ENCODE data around the gene SMLR1.
"Not testable (repeated sequence)": the region's sequence is repeated elsewhere in the genome, so short reads cannot be mapped to it uniquely, and the experiment has no call there.

The SMLR1 gene

DNA sequence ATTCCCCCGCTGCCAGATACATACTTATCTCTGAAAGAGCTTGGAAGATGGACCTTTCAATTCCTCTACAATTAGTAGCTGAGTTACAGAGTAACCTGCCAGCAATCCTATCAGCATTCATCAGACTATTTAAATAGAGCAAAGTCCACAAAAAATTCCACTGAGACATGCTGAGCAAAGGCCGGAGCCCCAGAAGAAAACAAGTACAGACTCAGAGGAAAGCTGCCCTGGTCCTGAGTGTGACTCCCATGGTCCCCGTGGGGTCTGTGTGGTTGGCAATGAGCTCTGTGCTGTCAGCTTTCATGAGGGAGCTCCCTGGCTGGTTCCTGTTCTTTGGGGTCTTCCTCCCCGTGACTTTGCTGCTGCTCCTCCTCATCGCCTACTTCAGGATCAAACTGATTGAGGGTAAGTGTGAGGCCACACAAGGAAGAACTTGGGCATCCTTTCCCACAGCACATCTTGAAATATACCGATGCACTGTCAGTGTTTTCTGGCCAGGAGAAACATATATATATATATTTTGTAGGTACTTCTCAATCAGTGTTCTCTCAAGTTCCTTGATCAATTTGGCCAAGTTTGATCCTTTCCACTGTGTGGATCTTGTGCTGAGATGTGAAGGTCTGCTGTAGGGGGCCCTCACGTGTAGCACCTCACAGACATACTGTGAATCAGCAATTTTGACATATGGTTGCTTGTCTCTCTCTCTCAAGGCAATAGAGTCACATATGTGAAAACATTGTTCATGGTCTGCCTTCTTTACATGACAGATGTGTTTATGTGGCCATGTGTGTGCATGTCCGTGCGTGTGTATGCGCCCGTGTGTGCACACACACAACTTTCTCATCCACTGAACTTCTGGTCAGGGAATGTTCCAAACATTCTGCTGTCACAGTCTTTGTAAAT, at the start of gene SMLR1:
SMLR1 (plus strand) TSS at position 160 of the 903 bp plus-strand sequence; CDS start at position 168, 8 bp downstream.
- DNase-seq: no peak

DNA sequence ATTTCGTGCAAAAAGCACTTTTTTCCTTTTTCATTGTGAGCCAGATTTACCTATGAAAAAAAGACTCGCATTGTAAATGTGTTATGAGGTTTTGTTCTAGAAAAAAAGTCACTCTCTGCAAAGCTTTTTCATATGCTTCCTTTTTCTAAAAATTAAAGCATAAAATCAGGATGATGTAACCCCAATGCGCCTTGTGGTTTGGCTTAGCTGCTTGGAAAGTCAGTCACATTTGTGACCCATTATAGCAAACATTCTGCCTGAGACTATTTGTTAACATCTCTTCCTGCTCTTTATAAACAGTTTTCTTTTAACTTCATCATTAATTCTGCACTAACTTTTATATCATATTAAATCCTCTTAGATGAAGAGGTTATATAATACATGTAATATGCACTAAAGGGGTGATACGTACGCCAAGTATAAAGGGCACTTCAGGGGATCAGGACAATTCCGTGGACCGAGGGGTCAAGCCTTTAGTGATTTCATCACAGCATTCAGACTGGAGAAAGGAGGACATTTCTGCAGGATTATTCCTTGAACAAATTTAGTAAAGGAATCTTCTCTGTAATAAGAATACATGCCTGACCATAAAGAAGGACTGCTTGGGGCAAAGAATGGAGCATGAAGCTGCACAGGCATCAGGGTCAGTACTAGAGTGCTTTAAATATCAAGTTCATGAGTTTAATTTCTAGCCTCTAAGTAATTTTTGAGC, 48.1 kb upstream of the SMLR1 start:
- DNase-seq: no peak

DNA sequence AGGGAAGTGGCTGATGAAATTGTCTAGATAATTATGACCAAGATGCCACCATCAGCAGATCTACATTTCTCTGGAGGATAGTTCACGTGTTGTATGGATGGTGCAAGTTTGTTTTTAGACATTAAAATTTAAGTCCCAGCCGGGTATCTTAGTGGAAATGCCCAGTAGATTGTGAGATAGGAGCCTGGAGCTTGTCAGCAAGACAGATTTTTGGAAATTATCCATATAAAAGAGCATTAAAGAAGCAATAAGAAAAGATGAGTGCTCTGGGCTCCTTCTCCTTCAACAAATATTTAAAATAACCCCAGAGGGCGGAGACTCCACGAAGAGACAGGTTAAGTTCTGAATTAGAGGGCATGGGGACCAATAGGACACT, 47.6 kb upstream of the SMLR1 start:
- no peak for DNase-seq

DNA sequence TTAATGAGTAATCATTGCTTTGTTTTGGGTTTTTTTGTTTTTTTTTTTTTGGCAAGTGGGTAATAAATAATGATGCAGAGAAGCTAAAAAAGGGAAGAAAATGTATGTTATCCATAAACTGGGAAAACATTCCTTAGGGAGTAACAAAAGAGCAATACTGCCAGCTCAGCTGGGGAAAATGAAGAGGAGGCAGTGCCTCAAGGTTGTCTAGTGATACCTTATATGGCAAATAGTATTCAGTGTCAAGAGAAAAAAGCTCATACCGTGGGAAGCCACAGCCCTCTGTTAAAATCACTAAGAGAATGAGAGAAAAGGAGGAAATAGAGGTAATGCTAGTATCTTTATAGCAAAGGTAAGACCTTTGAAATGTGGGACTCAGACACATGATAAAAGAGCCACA, 47.1 kb upstream of the SMLR1 start:
- no peak for DNase-seq

DNA sequence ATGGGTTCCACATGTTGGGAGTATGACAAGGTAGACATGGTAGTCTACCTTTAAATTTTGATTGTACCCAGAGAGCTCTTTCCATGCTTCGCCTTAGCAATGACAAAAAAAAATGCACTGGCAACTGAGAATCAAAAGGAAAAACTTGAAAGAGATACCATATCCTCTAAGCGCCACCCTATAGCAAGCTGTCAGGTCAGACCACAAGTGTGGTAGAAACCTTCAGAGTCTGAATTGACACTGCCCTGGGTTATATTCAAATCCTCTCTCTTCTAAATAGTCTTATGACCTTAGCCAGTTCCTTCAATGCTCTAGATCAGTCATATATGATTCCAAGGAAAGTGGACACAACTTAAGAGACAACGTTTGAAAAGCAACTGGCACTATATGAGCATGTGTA, 45.6 kb upstream of the SMLR1 start:
- DNase-seq: no peak

DNA sequence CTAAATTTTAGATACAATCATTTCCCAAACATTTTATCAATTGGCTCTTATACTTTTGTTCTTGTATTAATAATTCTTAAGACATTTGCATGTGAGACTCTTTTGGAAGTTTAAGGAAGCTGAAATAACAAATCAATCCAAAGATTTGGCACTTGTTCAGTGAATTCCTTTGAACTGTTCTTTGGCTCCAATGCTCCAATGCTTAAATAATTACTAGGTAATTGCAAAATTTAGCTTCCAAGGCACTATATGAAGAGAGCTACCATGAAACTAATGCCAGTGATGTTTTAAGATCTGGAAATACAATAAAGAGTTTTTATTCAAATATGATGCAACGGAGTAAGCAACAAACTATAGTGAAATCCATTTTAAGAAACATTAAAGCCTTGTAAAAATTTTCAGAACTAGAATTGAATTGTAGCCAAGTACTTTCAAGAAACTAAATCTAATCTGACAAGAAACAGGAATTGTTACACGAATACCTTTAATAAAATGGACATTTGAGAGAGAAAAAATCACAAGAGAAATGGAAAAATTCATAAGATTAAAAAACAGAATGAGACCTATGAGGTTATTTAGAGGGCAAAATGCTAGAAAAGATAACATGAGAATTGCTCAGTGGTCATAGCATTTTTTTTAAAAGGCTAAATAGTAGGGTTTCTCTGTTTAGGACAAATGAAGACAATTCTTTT, 43.6 kb upstream of the SMLR1 start:
- no peak for DNase-seq

DNA sequence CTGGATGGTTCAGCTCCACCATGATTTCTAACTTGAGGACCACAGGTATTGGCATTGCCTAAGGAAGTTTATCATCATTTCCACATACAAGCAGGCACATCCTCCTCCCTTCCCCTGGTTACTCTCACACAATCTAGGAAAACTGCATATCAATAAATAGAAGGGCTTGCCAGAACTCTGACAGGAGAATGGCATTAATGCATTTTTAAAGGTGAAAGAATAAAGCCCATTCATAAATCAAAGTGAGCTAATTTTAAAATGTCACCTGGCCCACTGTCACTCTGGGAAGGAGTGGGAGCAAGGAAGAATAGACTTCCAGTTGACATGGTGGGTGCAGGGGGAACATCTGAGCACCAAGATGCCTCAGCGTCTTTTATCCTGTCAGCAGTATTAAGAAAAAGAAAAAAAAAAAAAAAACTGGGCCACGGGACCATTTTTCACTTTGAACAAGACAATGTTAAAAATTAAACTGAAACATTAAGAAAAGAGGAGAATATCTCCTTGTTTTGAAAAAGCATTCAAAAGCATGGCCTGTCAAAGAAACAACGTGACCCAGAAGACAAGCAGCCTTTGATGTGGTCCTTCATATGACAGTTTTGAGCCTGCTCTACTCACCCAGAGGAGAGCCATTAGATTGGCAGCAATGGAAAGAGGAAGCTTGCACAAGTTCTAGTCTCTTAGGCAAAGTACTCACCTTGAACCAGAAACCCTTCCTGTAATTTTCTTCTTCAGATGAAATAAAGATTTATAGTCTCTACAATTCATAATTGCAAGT, 39.3 kb upstream of the SMLR1 start:
- DNase-seq: no peak

DNA sequence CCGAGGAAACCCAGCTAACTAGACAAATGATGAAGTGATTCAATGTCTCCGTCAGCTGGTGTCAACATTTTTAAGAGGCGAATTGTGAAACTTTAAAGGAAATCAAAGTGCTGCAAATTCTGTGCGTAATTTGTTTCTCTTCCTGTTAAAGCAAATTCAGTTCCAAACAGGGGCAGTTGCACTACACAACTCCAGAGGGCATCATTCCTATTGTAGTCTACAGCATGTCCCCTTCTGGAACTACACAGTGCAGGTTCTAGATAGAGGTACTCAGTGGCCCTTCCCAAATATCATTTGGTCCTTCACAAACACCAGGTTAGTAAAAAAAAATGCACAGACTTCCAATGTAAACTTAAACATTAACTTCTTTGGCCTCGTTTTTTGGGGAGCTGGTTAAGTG, 38.3 kb upstream of the SMLR1 start:
- no peak for DNase-seq

DNA sequence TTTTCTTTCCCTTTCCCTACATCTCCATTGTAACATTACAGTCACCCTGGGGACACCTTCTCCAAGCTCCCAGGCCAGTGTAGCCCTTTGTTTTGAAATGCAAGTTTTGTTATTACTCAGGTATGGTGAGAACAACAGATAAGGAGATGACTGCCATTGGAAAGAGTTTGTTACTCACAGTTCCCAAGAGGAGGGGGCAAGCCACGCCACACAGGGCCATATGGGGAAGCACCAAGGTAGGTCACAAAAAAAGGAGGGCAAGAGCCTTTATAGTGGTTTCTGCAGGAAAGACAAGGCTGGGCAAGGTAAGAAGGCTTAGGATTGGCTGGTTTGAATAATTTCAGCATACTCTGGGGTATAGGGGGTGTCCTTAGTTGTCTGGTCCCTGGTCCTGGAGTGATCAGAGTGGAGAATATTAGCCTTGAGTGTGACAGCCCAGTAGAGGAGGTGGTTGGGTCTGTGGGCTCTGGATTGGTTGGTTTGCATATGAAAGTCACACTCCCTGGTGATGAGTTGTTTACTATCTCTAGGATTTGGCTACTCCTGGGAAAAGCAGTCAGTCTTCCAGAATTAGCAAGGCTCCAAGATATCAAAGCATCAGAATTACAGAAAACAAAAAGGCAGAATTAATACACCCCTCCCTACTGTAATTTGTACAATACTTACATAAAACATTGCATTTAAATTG, 33.1 kb upstream of the SMLR1 start:
- DNase-seq: no peak

DNA sequence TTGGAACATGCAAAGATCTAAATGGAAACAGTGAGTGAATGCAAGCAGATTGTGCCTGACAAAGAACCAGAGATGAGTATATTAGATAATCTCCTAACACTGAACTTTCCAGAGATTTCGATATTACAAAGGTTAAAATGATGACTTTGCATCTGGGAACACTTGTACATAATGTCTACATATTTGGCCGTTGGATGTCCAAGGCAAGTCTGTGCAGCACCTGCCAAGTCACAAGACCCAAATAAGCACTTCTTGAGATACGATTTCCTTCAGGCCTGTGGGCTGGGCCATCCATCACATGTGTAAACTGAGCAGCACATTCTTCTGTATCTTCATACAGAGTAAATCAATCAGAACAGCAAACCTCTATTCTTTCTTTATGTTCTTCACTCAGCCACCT, 32.5 kb upstream of the SMLR1 start:
- DNase-seq: no peak

DNA sequence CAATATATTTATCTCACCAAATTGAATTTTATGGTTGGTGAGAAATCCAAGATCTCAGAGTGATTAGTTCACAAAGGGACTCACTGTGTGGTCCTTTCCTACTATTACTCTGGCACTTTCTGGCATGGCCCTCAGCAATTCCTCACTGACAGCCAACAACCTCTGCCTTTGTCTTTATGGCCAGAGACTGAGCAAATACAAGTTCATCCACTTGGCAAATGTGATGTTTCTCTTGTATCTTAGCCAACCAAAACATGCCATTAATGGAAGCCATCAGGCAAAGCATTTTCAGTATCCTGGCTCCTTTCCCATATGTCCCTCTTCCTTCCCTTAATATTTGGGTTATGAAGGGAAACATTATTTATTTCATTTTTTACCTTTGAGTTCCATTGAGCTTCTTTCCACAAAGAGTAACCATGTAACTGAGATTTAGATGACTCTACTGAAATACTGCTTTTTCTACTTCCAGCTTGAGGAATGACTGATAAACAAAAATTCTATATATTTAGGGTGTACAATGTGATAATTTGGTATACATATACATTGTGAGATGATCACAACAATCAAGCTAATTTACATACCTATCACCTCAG, 30.8 kb upstream of the SMLR1 start:
- no peak for DNase-seq

DNA sequence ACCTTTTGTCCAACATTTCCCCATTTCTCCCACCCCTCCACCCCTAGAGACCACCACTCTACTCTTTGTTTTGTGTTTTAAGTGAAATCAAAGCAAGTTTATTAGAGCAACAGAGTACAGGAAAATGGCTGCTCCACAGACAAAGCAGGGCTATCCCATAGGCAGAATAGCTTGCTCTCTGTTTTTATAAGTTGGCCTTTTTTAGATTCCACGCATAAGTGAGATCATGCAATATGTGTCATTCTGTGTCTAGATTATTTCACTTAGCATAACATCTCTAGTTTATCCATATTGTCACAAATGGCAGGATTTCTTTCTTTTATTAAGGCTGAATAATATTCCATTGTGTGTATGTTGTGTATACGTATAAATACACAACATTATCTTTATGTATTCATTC, 30.1 kb upstream of the SMLR1 start:
- DNase-seq: no peak

DNA sequence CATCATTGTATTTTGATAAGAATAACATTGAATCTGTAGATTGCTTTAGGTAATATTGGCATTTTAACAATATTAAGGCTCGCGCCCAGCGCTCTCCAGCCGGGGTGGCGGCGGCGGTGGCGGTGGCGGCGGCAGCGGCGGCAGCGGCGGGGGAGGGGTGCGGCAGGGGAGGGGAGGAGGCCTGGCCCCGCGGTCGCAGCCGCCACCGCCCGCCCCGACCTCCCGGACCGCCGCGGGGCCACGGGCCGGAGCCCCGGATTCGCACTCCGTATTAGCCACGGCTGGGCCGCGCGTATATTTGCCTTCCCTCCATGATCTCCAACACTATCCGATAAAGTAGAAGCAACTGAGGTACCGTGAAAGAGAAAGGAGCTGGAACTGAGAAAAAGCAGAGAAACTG, 25.8 kb upstream of the SMLR1 start:
- not testable (repeated sequence) for DNase-seq

DNA sequence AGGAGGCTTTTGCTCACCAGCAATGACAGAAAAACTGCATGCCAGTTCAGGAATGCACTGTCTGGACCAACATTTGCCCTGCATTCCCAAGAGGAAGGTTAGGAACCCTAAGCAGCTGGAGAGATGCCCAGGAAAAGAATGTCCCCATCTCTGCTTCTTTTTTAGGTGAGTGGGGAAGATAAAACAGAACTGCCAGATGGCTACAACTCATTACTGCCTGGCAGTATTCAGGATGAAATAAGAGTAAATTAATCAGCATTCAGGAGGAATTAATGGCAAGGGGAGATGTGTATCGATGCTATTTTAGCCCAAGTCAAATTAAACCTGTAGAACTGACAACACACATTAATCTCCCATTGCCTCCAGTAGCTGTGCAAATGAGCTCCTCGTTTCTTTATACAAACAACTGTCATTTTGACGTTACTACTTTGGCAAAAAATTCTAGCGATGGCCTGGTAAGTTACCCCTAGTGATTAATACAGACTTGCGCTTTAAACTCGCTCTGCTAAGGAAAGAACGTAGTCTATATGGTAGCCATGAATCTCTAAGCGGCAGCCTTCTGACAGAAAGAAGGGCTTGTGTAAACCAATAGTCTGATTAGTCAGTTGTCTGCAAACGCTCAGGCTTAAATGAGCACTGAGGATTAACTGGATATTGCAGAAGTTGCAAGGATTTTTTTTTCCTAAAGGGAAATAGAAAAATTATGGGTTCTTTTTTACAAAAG, 16.7 kb upstream of the SMLR1 start:
- DNase-seq: no peak

DNA sequence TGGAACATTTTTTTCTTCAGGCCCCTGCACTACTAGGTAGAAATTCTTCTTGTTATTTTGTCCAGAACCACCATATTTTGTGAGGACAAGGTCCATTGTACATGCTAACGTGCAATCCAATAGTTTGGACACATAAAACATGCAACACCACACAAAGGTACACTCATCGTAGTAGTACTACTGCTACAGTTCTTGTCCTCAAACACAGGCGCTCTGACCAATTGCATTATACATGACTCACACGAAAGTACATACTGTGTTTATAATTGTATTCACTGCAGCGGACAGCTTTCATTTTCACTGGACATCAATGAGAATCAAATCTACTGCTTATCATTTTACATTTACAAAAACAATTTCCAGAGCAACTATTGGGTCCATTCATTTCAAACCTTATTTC, 15.3 kb upstream of the SMLR1 start:
- no peak for DNase-seq

DNA sequence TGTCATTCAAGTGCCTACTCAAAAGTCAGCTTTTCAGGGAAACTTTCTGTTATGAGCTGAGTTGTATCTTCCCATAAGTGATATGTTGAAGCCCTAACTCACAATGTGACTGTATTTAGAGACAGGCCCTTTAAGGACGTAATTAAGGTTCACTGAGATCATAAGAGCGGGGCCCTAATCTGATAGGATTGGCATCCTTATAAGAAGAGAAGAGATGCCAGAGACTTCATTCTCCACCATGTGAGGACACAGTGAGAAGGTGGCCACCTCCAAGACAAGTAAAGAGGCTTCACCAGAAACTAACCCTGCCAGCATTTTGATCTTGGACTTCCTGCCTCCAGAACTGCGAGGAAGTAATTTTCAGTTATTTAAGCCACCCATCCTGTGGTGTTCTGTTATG, 12.7 kb upstream of the SMLR1 start:
- DNase-seq: no peak

DNA sequence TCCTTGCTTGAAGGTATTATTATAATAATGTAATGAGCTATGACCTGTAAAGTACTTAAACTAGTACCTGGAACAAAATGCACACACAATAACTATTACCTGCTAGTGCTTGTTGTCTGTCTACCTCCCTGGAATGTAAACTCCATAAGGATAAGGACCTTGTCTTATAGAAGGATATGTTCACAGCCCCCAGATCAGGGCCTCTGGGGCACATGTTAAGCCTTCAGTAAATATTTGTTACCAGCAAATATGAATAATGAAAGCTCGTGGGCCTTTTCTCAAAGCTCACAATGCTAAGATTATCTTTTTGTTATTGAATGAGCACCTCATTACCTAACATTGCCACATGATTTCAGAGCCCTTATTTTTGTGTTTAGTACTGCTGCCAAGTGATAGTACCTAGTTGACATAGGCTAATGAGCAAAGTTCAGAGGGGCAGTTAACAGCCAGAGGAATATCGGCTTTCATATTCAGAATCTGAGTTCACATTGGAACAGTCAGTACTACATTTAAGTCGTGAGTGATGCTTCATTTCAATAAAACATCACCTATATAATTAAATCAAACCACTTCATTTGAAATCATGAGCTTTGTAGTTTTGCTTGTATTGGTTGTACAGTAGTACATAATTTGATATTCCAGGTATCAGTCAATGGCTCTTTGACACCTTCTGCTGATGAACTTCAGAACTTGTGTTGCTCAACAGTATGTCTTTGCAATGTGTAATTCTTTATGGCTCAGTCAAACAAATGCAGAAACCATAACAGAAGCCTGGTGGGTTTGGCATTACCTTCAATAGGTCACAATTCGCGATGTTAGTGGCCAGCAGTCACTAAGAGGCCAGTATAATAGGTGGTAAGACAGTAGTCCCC, 11.8 kb upstream of the SMLR1 start:
- DNase-seq: no peak

DNA sequence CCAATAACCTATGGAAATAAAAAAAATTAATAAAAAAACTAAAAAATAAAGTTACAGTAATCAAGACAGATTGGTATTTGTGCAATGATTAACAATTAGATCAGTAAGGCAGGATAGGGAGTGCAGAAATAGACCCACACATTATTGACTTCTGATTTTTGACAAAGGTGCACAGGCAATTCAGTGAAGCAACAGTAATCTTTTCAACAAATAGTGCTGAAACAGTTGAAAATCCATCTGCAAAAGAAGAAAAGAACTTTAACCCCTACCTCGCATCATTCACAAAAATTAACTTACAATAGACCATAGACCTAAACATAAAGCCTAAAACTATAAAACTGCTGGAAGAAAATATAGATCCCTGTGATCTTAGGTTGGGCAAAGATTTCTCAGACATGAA, 4.5 kb upstream of the SMLR1 start:
- no peak for DNase-seq

DNA sequence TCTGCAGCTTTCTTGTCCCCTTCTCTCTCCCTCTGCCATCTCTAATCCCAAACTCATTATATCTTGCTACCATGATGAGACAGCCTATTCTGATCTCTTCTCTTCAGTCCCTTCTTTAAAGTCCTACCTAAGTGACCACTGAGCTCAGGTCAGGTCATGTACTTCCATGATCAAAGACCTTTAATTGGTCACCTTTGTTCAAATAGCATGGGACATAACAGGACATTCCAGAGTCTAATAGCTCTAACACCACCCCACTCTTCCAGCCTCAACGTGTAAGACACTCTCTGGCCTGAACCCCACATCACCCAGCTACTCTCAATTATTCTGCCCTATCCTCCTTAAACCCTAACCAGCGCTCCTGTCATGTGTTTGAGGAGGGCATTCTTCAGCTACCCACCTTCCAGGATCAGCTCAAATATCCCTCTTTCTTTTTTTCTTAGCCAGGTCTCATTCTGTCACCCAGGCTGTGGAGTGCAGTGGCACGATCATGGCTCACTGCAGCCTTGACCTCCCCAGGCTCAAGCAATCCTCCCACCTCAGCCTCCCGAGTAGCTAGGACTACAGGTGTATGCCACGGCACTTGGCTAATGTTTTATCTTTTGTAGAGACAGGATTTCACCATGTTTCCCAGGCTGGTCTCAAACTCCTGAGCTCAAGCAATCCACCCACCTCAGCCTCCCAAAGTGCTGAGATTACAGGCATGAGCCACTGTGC, 2.1 kb upstream of the SMLR1 start:
- DNase-seq: no peak

All from activated CD4-positive, alpha-beta T cell treated with anti-CD3 and anti-CD28 coated beads, Interleukin-2, amount 50 U/mL, for 16 hours (primary cell).